Parathyroid adenoma (tissue), 2 donors: ENCODE results near the gene EPB41L4B.

Source experiments
- H2AFZ ChIP-seq: fragments of 300-600 bp; sonication (generic); one replicate; pipeline ENCODE4 v1.7.0; 2017; ENCODE audit warnings: antibody characterized with exemption, mild to moderate bottlenecking
- H3K27ac ChIP-seq: fragments of 300-600 bp; sonication (generic); one replicate; pipeline ENCODE4 v1.7.0; 2017
- H3K27me3 ChIP-seq: fragments of 300-600 bp; sonication (generic); one replicate; pipeline ENCODE4 v1.7.0; 2017; ENCODE audit warnings: low read length; ENCODE audit not compliant: control insufficient read depth, insufficient read depth
- H3K36me3 ChIP-seq: fragments of 300-600 bp; sonication (generic); one replicate; pipeline ENCODE4 v1.7.0; 2017; ENCODE audit warnings: low read length; ENCODE audit not compliant: control insufficient read depth, insufficient read depth
- H3K4me1 ChIP-seq: fragments of 300-600 bp; sonication (generic); one replicate; pipeline ENCODE4 v1.7.0; 2017; ENCODE audit warnings: control low read depth
- H3K4me2 ChIP-seq: fragments of 300-600 bp; sonication (generic); one replicate; pipeline ENCODE4 v1.7.0; 2017; ENCODE audit warnings: low read length
- H3K4me3 ChIP-seq: fragments of 300-600 bp; sonication (generic); one replicate; pipeline ENCODE4 v1.7.0; 2017; ENCODE audit warnings: low read depth, low read length
- H3K79me2 ChIP-seq: fragments of 300-600 bp; sonication (generic); one replicate; pipeline ENCODE4 v1.7.0; 2017; ENCODE audit warnings: control low read depth
- H3K9ac ChIP-seq: fragments of 300-600 bp; sonication (generic); one replicate; pipeline ENCODE4 v1.7.0; 2017; ENCODE audit warnings: mild to moderate bottlenecking
- H3K9me3 ChIP-seq: fragments of 300-600 bp; sonication (generic); one replicate; pipeline ENCODE4 v1.7.0; 2017; ENCODE audit warnings: low read length; ENCODE audit not compliant: control insufficient read depth
- TF ChIP-seq, protein P1 (sequence below): fragments of 300-600 bp; sonication (generic); IDR thresholded peaks from one replicate; pipeline ENCODE4 v1.7.0; 2017; ENCODE audit warnings: antibody characterized with exemption, mild to moderate bottlenecking
- donor health status: primary hyperparathyroidism.

EPB41L4B gene

DNA sequence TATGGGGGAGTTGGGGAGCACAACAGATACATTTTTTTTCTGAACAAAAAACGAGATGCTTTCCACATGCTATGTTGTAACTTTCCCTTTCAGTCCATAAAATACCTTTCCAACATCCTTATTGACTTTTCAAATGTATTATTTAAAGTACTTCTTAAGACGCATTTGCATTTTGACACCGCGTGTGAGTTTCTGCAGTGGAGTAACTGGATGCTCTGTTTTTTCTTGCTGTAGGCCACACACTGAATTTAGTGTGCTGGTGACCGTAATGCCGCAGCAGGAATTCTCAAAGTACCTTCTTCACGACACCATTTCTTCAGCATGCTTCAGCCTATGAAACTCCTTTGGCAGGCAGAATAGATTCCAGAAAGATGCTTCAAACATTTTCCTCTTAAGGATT is 14.3 kb upstream of the EPB41L4B start:
- TF ChIP-seq, protein P1, sequence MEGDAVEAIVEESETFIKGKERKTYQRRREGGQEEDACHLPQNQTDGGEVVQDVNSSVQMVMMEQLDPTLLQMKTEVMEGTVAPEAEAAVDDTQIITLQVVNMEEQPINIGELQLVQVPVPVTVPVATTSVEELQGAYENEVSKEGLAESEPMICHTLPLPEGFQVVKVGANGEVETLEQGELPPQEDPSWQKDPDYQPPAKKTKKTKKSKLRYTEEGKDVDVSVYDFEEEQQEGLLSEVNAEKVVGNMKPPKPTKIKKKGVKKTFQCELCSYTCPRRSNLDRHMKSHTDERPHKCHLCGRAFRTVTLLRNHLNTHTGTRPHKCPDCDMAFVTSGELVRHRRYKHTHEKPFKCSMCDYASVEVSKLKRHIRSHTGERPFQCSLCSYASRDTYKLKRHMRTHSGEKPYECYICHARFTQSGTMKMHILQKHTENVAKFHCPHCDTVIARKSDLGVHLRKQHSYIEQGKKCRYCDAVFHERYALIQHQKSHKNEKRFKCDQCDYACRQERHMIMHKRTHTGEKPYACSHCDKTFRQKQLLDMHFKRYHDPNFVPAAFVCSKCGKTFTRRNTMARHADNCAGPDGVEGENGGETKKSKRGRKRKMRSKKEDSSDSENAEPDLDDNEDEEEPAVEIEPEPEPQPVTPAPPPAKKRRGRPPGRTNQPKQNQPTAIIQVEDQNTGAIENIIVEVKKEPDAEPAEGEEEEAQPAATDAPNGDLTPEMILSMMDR: no peak

GRCh38 chr9:109331353-109331752 is 10.5 kb upstream of the EPB41L4B start:
- Histone ChIP-seq H3K9me3 (no peaks in the 10 kb centered on the region), H3K79me2 (no peaks in the 10 kb centered on the region), H3K4me3 (peak overlapping the region; percentile 1), H3K4me1 (peaks cover 23% of the 10 kb centered on the region), H3K9ac (no peak overlapping the region), H3K27me3 (no peaks in the 10 kb centered on the region), H3K36me3 (no peaks in the 10 kb centered on the region), H3K27ac (peak overlapping the region; percentile 96), H3K4me2 (peak overlapping the region; percentile 41), H2AFZ (peak overlapping the region; percentile 70)
- TF ChIP-seq, protein P1: no peak

More for the DNA sequence above, 14.3 kb upstream of the EPB41L4B start:
- Histone ChIP-seq H3K27me3 (no peaks in the 10 kb centered on the region), H3K4me1 (peaks cover 14% of the 10 kb centered on the region), H3K27ac (no peak overlapping the region), H3K36me3 (no peaks in the 10 kb centered on the region), H3K79me2 (no peaks in the 10 kb centered on the region), H3K4me2 (no peak overlapping the region), H3K9me3 (no peaks in the 10 kb centered on the region), H2AFZ (no peak overlapping the region), H3K4me3 (no peak overlapping the region), H3K9ac (no peak overlapping the region)

- H3K79me2 ChIP-seq: no peaks in the 10 kb centered on the region
- H3K27me3 ChIP-seq: no peaks in the 10 kb centered on the region
- H3K4me1 ChIP-seq: peaks cover 18% of the 10 kb centered on the region
- peak overlapping the region; percentile 50 for H3K4me2 ChIP-seq
- no peak overlapping the region for H3K4me3 ChIP-seq
- H3K9ac ChIP-seq: no peak overlapping the region
- TF ChIP-seq, protein P1: no peak
- H3K9me3 ChIP-seq: no peaks in the 10 kb centered on the region
- H3K36me3 ChIP-seq: no peaks in the 10 kb centered on the region
- H2AFZ ChIP-seq: peak overlapping the region; percentile 73
- H3K27ac ChIP-seq: peak overlapping the region; percentile 96
Measured at GRCh38 chr9:109329638-109330258, 8.9 kb upstream of the EPB41L4B start.

DNA sequence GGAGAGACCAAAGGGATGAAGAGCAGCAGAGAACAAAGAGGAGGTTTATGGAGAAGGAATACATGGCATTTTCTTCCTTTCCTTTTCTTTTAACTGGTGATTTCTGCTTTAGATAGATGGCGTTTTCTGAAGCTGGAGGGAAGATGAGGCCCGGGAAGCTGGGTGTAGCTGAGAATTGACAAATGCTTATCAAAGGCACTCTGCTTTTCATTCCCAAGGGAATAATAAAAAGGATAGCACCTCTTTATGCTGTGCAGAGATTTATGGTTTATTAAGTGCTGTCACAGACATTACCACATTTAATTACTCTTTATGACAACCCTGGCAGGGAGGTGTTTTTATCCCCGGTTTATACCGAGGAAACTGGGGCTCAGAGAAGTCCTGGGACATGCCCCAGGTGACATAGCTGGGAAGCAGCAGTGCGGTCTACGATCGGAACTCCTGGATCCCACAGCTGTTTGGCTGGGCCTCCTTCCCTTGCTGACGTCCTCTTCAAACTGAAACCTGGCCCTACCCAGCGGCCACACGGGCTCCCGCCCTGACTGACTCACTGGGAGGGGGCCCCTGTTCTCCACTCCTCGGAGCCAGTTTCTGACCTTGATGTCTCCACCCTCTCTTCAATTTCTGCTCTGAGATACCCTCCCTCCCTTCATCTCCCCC is 8.2 kb upstream of the EPB41L4B start:
- no peaks in the 10 kb centered on the region for H3K36me3 ChIP-seq
- H2AFZ ChIP-seq: peak overlapping the region; percentile 73
- peak overlapping the region; percentile 50 for H3K4me2 ChIP-seq
- no peaks in the 10 kb centered on the region for H3K79me2 ChIP-seq
- TF ChIP-seq, protein P1: no peak
- H3K4me1 ChIP-seq: peaks cover 18% of the 10 kb centered on the region
- no peaks in the 10 kb centered on the region for H3K9me3 ChIP-seq
- no peak overlapping the region for H3K9ac ChIP-seq
- peak overlapping the region; percentile 96 for H3K27ac ChIP-seq
- peak overlapping the region; percentile 13 for H3K4me3 ChIP-seq
- no peaks in the 10 kb centered on the region for H3K27me3 ChIP-seq
